ENCODE data around the gene AMFR.

DNA sequence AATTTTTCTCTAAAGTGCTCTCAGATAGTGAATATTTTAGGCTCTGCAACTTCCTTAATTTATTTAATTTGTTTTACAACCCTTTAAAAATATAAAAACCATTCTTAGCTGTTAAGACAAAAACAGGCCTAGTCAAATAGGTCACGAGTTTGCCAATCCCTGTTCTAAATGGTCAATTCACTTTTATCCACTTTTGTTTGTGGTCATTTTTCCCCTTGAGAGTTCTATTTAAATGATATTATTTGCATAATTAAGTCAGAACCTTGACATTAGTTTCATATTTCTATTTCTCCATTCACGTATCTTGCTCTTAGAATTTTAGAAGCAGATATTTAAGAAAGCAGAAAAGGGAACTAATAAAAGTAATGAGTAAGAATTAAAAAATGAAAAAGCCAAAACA is 4.0 kb downstream of the AMFR start:
- TF ChIP-seq, protein P1, sequence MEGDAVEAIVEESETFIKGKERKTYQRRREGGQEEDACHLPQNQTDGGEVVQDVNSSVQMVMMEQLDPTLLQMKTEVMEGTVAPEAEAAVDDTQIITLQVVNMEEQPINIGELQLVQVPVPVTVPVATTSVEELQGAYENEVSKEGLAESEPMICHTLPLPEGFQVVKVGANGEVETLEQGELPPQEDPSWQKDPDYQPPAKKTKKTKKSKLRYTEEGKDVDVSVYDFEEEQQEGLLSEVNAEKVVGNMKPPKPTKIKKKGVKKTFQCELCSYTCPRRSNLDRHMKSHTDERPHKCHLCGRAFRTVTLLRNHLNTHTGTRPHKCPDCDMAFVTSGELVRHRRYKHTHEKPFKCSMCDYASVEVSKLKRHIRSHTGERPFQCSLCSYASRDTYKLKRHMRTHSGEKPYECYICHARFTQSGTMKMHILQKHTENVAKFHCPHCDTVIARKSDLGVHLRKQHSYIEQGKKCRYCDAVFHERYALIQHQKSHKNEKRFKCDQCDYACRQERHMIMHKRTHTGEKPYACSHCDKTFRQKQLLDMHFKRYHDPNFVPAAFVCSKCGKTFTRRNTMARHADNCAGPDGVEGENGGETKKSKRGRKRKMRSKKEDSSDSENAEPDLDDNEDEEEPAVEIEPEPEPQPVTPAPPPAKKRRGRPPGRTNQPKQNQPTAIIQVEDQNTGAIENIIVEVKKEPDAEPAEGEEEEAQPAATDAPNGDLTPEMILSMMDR (IDR thresholded peaks at IDR 0.05): no peak
- TF ChIP-seq ZNF423 (CRISPR knock-in tag; IDR thresholded peaks at IDR 0.05): no peak
- TF ChIP-seq ZNF232 (CRISPR knock-in tag; IDR thresholded peaks at IDR 0.05): no peak
- no peak for TF ChIP-seq AFF4 (CRISPR knock-in tag; IDR thresholded peaks at IDR 0.05; ENCODE audit: borderline replicate concordance)

Measured in WTC11 (cell line).